ENCODE data around the gene FIG4. TPM values are rescaled to one million over a fixed set of nuclear protein-coding genes. Genes with fewer than 3 reads are reported as not detected.
"Not testable (repeated sequence)": the region's sequence is repeated elsewhere in the genome, so short reads cannot be mapped to it uniquely, and the experiment has no call there.

FIG4 gene
- total RNA-seq, 1 experiment from 2014 or later, result 8.5 TPM

DNA sequence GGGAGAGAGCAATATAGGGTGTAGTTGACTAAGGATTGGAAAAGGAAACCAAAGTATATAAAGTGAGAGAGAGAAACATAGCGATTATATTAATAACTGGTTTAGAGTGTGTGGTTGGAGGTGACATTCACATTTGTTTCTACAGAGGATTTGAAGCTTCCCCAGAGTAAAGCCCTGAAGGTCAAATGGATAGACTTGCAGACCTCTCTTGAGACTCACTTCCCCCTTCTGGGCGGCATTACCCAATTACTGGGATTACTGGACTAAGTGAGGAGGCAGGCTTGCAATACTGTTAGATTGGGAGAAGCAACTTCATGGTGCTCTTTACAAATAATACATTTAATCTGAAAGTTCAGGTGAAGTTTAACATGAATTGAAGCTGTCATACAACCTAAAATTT, 10.7 kb downstream of the FIG4 start:
- no peak for DNase-seq (ENCODE audit: low read depth)

DNA sequence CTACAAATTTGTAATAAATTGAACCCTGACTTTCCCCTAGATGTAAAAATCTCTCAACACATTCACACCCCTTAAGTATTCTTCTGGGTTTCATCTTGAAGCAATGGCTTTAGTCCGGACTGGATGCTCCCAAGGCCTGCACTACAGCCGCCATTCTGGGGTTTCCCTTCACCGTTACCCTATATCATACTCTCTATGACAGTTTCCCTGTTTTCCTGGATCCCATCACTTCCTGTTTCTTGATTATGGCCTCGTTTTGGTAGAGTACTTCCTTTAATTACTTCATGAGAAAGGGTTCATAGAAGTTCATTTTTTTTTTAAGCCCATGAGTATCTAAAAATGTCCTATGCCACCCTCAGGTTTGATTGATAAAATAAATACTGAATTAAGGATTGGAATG, 11.7 kb downstream of the FIG4 start:
- DNase-seq (ENCODE audit: low read depth), result no peak

DNA sequence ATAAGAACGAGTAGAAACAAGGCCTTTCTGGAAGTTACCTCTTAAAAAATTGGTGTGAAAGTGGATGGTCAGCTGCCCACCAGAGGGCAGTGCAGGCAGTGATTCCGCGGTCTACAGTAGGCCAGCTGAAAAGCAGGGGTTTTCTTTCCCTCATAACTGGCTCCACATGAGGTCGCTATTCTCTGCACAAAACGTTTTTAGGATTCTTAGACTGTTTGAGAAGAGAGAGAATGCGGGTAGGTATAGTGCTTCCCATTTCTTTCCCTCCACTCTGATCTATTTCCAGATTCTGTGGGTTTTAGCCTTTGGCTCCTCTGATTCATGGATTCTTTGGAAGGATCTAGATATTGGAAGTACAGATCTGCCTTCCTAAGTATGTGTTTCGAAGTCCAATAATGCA, 14.2 kb downstream of the FIG4 start:
- peak; percentile 83 for DNase-seq (ENCODE audit: low read depth)

- DNase-seq (ENCODE audit: low read depth), result no peak
Observed at GRCh38 chr6:109706513-109706912, 15.4 kb downstream of the FIG4 start.

DNA sequence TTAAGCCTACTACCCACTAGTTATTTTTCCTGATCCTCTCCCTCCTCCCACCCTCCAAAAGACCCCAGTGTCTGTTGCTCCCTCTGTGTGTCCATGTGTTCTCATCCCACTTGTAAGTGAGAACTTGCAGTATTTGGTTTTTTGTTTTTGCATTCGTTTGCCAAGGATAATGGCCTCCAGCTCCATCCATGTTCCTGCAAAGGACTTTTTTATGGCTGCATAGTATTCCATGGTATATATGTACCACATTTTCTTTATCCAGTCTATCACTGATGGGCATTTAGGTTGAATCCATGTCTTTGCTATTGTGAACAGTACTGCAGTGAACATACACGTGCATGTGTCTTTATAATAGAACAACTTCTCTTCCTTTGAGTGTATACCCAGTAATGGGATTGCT, 17.0 kb downstream of the FIG4 start:
- DNase-seq (ENCODE audit: low read depth), result not testable (repeated sequence)

GRCh38 chr6:109713097-109713496, 22.0 kb downstream of the FIG4 start:
- peak; percentile 54 for DNase-seq (ENCODE audit: low read depth)

DNA sequence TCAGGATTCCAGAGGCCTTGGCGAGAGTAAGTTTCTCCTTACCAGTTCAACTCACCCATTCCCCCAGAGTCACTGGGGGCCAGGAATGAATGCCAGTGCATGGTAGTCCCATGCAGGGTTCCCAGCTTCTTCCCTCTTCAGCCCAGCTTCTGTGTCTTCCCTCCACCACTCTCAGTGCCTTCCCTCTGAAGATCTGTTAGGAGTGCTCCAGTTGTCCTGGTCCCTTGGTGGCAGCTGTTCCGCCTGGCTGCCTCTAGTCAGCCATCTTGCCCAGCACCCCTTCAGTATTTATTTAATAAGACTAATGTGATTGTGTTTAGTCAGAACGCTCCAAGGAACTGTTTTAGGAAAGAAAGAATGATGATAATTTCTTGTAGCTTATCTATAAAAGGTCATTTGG, 23.1 kb downstream of the FIG4 start:
- DNase-seq (ENCODE audit: low read depth), result no peak

- no peak for DNase-seq (ENCODE audit: low read depth)
Observed at GRCh38 chr6:109714611-109715010, 23.5 kb downstream of the FIG4 start.

DNA sequence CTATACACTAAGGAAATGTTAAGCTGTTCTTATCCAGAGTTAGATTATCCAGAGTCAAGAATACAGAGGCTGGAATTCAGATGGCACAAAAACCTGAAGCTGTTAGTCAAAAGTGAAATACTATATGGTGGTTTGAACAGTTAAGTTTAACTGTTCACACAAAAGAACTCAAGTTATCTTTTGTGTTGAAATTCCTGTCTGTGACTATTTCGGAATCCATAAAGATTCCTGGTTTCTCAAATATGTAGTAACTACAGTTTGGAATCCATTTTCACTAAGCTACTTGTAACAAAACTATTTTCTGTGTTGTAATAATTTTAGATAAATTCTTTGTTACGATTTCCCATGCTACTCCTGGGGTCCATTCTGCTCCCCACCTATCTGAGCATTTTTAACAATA, 24.5 kb downstream of the FIG4 start:
- DNase-seq (ENCODE audit: low read depth), result no peak

DNA sequence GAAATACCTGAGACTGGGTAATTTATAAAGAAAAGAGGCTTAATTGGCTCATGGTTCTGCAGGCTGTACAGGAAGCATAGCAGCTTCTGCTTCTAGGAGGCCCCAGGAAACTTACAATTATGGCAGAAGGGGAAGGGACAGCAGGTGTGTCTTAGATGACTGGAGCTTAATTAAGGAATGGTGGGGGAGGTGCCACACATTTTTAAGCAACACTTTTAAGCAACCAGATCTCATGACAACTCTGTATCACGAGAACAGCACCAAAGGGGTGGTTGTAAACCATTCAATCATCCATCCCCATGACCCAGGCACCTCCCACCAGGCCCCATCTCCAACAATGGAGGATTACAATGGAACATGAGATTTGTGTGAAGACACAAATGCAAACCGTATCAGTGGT, 26.9 kb downstream of the FIG4 start:
- DNase-seq (ENCODE audit: low read depth), result no peak

GRCh38 chr6:109718991-109719390, 27.9 kb downstream of the FIG4 start:
- DNase-seq (ENCODE audit: low read depth), result no peak

GRCh38 chr6:109720311-109720710, 29.2 kb downstream of the FIG4 start:
- no peak for DNase-seq (ENCODE audit: low read depth)

GRCh38 chr6:109722011-109722410, 30.9 kb downstream of the FIG4 start:
- DNase-seq (ENCODE audit: low read depth), result no peak

GRCh38 chr6:109722564-109723254, 31.6 kb downstream of the FIG4 start:
- no peak for DNase-seq (ENCODE audit: low read depth)

- not testable (repeated sequence) for DNase-seq (ENCODE audit: low read depth)
Observed at GRCh38 chr6:109725250-109725649, 34.2 kb downstream of the FIG4 start.

DNA sequence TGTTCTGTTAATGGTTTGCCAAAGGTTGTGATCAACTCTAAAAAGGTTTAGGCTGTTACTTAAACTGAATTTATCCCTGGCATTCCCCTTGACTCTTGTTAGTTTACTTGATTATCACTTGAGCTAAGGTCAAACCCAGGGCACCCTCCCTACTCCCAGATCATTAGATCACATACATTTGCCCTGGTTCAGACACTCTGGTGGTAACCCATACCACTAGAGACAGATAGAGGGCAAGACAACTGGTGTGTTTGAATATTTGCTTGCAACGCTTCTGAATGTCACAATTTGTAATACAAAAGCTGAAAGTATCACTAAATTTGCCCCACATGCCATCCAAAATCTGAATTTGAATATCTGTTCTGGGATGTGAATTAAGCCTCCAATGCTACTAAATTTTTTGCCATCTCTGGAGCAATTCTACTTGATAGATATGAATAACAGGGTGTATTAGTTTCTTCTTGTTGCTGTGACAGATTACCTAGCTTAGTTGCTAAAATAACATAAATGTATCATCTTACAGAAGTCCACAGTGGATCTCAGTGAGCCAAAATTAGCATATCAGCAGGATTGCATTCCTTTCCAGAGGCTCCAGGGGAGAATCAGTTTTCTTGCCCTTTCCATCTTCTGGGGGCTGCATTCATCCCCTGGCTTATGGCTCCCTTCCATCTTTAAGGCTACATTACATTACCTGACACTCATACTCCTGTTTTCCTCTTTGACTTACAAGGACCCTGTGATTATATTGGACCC, 45.4 kb downstream of the FIG4 start:
- DNase-seq (ENCODE audit: low read depth), result no peak

- DNase-seq (ENCODE audit: low read depth), result no peak
Observed at GRCh38 chr6:109738255-109738654, 47.2 kb downstream of the FIG4 start.

DNA sequence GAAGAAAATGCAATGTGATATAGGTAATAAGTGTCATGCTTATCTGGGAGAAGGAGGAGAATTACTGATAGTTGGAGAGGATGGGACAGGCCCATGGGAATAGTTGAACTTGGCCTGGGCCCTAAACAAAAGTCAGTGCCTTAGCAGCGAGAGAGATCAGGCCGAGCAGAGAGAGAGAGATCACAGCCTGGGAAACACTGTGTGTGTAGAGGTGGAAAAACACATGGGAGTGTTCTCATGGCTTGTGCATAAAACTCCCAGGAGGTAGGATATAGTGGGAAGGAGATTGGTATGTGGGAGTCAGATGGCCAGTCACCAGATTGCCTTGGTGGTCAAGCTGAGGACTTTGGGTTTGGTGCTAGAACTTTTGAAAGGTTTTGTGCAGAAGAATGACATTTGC, 47.6 kb downstream of the FIG4 start:
- no peak for DNase-seq (ENCODE audit: low read depth)

GRCh38 chr6:109739686-109740085, 48.6 kb downstream of the FIG4 start:
- DNase-seq (ENCODE audit: low read depth), result no peak

DNA sequence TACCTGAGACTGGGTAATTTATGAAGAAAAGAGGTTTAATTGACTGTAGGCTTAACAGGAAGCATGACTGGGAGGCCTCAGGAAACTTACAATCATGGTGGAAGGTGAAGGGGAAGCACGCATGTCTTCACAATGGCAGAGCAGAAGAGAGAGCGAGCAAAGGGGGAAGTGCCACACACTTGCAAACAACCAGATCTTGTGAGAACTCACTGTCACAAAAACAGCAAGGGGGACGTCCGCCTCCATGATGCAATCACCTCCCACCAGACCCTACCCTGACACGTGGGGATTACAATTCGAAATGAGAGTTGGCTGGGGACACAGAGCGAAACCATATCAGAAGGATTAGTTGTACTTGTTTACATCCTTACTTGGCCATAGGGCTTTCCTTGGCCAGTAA, 49.7 kb downstream of the FIG4 start:
- DNase-seq (ENCODE audit: low read depth), result no peak

GRCh38 chr6:109743739-109744138, 52.6 kb downstream of the FIG4 start:
- DNase-seq (ENCODE audit: low read depth), result peak; percentile 94

DNA sequence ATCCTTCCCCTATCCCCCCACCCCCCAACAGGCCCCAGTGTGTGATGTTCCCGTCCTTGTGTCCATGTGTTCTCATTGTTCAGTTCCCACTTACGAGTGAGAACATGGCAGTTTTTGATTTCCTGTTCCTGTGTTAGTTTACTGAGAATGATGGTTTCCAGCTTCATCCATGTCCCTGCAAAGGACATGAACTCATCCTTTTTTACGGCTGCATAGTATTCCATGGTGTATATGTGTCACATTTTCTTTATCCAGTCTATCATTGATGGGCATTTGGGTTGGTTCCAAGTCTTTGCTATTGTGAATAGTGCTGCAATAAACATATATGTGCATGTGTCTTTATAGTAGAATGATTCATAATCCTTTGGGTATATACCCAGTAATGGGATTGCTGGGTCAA, 53.7 kb downstream of the FIG4 start:
- DNase-seq (ENCODE audit: low read depth), result not testable (repeated sequence)

- no peak for DNase-seq (ENCODE audit: low read depth)
Observed at GRCh38 chr6:109747221-109747620, 56.1 kb downstream of the FIG4 start.
